NCI-H2081 treated with DMSO at 0.1 percent for 48 hours (cell line): ENCODE measurements around the gene UNC13C.

Experiments
- DNase-seq: peaks from one replicate; lab custom pipeline; 2025; lab: John Stamatoyannopoulos, UW

The UNC13C gene

GRCh38 chr15:54026258-54026657, 48.0 kb downstream of the UNC13C start:
- DNase-seq = no peak

GRCh38 chr15:54026891-54027290, 48.6 kb downstream of the UNC13C start:
- no peak for DNase-seq

DNA sequence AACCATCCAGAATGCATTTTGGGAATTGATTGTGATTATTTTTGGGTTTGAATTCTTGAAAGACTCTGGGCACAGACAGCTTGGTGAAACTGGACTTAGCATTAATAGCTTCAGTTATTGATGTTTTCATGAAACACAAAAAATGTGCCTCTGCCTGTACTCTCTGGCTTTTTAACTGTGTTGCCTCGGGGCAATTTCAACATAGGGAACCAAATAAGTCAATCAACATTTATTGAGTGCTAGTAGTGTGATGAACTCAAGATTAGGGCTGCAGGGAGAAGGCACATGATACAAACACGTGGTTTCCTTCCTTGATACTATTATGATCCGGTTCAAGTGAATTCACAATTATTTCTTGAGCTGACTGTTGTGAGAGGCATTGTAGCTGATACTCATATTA, 50.8 kb downstream of the UNC13C start:
- no peak for DNase-seq

DNA sequence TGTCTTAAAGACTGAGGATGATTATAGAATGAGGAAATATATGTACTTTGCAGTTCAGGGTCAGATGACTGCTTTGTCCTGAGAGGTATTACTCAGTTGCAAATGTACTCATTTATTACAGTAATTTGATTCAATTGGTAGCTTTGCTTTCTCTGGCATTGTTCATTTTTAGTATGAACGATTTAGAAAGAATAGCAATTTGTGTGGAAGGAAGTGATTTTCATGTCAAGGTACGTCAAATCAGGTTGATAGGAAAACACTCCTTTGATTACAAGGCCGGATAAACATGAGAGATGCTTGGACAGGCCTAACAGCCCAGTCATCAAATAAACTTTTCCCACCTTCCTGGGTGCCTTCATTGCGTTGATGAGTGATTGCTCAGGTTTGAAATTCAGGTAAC, 53.8 kb downstream of the UNC13C start:
- no peak for DNase-seq

GRCh38 chr15:54033356-54033860, 55.2 kb downstream of the UNC13C start:
- DNase-seq = no peak

DNA sequence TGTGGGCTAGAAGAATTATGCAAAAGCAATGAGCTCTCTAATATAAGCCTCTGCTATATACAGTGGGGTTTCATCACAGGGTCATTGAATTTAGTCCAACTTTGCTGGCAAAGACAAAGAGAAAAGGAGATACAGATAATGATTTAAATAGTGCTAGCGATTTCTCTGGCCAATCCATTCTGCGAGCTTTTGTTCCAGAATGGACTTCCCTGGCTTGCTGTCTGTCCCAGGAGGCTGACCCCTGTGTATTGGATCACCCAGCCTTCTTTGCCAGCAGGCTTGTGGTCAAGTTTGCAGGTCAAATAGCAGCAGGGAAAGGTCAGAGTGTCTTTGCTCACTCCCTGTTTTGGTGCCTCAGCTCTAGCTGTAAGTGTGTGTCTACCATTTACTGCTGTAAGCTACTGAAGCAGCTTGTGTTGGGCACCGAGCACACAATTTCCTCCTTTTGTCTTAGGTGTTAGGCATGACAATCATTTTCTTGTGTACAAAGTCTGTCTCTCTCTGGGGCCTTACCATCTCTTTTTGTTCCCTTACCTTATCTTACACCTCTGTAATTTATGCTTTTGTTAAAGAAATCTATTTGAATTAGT, 55.7 kb downstream of the UNC13C start:
- no peak for DNase-seq

GRCh38 chr15:54035616-54036015, 57.4 kb downstream of the UNC13C start:
- DNase-seq = no peak

- DNase-seq = no peak
Observed at GRCh38 chr15:54045397-54045796, 67.2 kb downstream of the UNC13C start.

DNA sequence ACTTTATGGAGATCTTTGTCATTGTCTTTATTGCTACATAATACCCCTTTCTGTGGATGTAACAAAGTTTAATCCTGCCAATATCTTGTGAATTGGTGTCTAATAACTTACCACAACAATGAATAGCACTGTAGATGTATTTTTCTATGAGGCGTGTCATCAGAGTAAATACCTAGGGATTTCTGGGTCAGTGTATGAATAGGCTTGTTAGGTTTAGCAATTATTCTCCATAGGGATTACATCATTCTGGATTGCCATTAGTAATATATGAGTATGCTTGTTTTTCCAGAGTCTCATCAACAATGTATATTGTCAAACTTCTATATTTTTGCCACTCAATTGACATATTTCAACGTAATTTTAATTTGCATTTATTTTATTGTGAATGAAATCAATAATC, 67.9 kb downstream of the UNC13C start:
- DNase-seq = no peak

DNA sequence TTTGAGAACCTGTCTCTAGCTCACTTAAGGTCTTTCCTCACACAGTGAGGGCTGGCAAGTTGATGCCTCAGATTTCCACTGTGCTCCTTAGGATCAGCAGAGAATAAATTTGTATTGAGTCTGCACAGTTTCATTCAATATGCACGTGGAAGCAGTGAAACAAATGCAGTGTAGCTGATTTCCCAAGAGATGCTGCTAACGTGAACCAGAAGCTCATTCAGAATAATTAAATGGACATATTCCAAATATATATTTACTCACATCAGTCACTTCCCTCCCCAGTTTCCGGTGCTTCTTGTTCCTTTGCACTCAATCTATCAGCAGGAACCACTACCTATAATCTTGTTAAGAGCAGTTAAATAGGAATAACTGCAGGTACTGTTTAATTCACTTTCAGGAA, 86.1 kb downstream of the UNC13C start:
- no peak for DNase-seq

GRCh38 chr15:54066403-54066802, 88.2 kb downstream of the UNC13C start:
- DNase-seq = no peak

- DNase-seq = no peak
Observed at GRCh38 chr15:54082836-54083492, 104.7 kb downstream of the UNC13C start.

DNA sequence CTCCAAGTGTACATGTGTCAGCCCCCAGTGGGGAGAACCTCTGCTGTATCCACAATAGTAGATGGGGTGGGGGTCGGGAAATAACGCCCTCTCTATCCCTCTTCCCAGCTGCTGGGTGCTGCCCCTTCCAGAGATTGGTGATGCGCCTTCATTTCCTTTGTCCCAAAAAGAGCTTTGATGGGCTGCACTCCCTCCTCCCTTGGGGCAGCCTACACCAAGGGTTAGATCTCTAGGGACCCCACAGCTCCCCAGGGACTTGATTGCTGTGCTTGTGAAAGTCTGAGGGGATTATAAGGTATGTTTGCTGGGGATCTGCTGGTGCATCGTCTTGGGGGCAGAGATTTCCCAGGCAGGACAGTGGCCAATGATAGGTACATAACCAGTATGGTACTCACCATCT, 105.3 kb downstream of the UNC13C start:
- no peak for DNase-seq

DNA sequence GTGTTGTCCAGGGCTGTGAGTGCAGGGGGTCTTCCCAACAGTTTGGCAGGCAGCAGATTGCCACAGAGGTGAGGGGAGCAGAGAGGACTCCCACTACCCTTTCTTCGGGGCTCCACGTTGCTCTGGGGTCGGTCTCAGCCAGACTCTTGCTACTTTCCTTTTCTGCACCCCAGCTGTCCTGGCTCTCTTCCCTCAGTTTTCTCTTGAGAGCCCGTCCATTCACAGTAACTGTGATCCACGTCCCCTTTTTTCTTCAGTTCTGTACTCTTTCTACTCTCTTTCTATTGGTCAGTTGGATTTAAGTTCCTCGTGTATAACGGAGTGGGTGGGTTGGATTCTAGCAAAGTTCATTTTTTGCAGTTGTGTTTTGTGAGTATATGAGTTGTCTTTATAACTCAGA, 105.8 kb downstream of the UNC13C start:
- DNase-seq = no peak

GRCh38 chr15:54088837-54089236, 110.6 kb downstream of the UNC13C start:
- DNase-seq = no peak

DNA sequence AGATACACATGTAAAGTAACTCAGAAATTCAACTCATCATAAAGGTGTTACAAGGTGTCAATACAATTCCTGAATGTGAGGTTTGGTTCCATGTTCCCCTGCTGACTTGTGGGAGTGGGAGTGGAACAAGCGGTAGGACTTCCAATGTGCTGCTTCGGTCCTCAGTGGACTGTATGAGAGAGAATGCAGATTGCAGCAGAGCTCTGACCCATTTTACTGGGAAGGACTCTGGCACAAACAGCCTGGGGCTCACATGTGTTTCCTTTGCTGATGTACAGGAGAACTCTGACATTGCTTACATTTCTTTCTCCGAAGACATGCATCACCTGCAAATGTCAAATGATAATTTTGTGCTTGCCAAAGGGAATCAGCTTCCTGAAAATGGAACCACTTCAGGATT, 111.5 kb downstream of the UNC13C start:
- no peak for DNase-seq

GRCh38 chr15:54091651-54092050, 113.4 kb downstream of the UNC13C start:
- DNase-seq = no peak

DNA sequence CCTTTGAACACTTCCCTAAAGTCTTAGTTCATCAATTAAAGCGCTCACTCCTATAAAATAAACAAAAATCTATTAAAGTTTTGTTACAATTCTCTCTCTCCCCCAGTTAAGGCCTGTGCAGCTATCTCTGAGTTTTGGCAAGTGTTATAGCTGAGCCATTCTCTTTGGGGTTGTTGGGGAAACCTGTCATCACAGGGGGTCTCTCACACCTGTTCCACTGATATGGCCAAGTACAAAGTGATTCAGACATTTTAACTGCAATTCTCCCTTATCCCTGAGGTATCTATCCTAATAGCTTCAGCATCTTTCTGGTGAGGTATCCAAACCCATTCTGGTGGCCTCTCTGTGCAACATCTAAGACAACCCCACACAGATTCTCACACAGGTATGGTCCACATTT, 116.4 kb downstream of the UNC13C start:
- no peak for DNase-seq

DNA sequence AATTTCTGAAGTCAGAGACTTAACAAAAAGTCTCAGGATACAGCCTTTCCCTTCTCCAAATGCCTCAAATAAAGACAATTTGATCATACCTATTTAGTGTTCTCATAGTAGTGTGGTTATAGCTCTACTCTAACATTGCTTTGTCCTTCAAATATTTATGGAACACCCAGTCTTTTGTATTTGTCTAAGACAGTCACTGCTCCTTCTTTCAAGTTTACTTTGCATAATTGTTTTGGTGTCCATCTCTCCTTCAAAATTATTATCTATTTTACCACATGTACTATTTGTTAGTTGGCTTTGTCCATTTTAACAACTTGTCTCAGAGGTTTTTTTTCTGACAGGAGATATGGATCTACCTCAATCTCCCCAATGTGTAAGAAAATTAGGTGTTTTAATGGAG, 118.8 kb downstream of the UNC13C start:
- no peak for DNase-seq

DNA sequence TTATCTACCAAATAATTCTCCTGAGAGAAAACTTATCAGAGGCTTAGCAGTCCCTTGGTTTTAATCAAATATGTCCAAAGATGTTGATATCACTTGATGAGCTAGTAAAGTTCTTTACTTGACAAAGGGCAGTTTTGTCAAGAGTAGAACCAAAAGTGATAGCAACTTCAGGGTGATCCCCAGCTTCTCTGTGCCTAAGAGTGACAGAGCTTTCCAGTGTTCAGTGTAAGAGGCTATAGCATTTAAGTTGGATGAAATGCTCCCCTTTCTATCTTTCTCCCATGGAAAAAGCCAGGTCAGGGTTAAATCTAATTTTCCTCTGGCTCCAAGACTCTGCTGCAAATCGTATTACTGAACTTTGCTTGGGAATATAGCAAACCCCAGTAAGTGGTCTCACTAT, 120.8 kb downstream of the UNC13C start:
- no peak for DNase-seq

DNA sequence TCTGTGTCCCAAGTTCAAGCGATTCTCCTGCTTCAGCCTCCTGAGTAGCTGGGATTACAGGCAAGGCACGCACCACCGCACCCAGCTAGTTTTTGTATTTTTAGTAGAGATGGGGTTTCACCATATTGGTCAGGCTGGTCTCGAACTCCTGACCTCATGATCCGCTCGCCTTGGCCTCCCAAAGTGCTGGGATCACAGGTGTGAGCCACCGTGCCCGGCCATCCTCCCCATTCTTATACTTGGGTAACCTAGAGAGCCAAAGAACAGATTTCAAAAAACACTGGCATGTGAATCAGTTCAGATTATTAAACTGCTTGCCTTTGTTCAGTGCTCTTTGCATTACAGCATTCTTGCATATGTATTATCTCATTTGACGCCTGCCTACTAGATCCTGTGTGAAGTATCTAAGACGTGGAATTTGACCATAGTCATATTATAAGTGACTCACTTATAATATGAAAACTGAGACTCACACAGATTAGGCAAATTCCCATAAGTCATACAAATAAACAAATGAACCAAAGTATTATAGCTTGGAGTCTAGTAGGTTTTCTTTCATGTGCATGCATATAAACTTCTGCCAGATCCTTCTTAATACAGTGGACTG, 123.5 kb downstream of the UNC13C start:
- no peak for DNase-seq

DNA sequence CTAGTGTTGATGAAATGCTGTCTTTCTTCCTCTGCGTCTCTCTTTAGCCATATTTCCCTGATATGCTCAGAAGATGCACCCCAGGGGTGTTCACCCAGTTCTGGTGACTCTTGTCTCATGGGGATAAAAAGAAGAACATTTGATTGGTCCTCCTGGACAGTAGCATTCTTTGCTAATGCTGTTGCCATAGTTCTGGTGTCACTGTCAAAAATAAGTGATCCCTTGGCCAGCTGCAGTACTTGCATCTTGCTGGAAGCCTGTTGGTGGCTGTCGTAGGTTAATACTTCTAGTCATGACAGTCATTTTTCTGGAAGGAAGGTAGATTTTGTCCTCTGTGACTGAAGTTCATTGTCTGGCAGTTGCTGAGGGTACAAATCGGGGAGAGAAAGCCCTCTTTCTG, 124.5 kb downstream of the UNC13C start:
- no peak for DNase-seq

GRCh38 chr15:54109014-54109413, 130.8 kb downstream of the UNC13C start:
- no peak for DNase-seq

- no peak for DNase-seq
Observed at GRCh38 chr15:54119051-54119450, 140.8 kb downstream of the UNC13C start.
